GM18498 (cell line): ENCODE data around the gene RALGDS.
A peak's percentile ranks its signal among the peaks of the same experiment; 100 is the strongest.

Source experiments
- ATAC-seq: cut with Tn5 transposase; IDR thresholded peaks from one replicate; pipeline ENCODE4 v1.9.1; 2021; ENCODE audit warnings: mild to moderate bottlenecking, moderate library complexity; ENCODE audit not compliant: unreplicated experiment

The RALGDS gene

GRCh38 chr9:133151601-133152525 is 30.8 kb upstream of the RALGDS start:
- no peak for ATAC-seq

DNA sequence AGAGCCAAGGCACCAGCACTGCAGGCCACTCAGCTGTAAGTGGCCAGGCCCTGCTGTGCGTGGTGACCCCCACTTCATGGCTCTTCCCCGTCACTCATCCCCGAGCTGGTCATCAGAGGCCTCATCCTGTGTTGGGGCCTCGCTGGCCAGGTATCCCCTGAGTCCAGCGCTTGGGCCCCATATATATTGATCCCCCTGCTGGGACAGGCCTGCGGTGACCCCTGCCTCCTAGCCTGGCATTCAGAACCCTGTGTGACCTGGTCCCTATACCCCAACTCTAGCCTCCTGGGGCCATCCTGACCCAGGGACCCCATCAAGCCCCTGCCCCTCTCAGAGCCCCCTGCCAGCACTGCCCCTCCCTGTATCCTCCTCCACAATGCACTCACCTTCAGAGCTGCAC is 30.0 kb upstream of the RALGDS start:
- ATAC-seq = no peak

- peak; percentile 70 for ATAC-seq
Observed at GRCh38 chr9:133149130-133150015, 28.3 kb upstream of the RALGDS start.

- ATAC-seq = peak; percentile 0
Observed at GRCh38 chr9:133148199-133149129, 27.4 kb upstream of the RALGDS start.

DNA sequence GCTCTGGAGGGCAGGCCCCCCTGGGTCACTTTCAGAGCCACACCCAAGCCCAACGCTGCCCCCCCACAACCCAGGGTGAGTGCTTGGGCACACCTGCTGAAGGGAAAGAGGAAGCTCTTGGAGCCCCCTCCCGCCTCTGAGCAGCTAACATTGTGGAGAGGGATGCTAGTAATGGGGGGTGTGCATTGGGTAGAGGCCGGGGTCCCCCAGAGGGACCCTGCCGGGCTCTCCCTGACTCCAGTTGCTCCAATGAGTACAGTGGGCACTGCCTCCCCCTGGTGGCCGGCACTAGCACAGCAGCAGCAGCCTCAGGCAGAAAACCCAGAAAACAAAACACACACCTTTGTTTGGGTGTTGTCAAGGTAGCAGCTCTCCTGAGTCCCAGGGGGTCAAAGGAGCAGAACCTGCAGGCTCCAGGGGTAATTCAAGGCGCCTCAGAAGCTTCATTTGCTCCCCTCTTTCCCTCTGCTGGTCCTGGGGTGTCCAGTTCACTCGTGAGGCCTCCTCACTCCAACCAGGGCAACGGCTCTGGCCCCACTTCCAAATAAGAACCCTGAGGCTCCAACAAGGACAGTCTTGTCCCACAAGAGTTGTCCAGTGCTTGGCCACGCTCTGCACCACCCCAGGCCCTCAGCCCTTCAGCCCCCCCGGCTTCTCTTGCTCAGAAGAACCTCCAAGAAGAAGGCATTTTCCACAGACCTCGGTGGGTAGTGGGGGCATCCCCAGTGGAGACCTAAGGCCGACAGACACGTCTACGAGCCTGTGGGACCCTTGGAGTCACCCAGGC is 26.6 kb upstream of the RALGDS start:
- no peak for ATAC-seq

DNA sequence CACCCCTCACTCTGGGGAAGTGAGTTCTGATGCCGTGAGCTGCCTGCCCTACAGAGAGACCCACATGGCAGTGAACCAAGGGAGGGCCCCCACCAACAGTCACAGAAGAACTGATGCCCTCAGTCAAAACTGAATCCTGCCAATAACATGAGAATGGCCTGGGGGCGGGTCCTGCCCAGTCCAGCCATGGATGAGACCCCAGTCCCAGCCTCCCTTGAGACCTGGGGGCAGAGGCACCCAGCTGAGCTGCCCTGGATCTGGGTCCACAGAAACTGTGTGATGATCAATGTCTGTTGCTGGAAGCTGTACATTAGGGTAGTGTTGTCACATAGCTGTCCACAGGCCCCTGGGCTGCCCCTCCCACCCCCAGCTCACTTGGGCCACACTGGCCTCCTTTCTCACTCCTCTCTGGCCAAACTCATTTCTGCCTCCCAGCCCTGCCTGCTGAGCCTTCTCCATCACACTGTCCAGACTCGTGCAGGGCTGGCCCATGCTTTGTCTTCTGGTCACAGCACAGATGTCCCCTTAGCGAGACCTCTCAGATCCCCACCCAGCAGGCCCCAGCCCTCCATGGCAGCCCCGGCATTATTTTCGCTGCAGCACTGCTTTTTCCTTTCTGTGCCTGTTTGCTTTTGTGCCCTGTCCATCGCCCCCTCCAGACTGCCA is 25.8 kb upstream of the RALGDS start:
- ATAC-seq = no peak

GRCh38 chr9:133144904-133145851 is 24.1 kb upstream of the RALGDS start:
- no peak for ATAC-seq

- ATAC-seq = peak; percentile 41
Observed at GRCh38 chr9:133144142-133144903, 23.3 kb upstream of the RALGDS start.

DNA sequence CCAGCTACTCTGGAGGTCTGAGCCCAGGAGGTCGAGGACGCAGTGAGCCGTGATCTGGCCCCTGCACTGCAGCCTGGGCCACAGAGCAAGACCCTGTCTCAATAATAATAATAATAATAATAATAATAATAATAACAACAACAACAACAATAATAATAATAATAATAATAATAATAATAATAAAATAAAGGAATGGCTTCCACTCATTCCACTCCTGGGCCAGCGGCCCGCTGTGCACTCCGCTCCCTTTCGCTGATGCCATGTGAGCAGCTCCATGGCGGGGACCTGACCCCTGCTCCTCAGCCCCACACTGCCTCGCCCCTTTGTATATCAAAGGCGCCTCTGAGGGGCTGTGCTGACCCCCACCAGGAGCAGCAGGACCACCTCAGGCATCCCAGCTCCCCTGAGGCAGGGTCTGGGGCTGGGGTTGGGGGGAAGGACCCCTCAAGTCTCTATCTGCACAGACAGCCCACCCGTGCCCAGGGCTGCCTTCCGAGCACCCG is 22.6 kb upstream of the RALGDS start:
- no peak for ATAC-seq

DNA sequence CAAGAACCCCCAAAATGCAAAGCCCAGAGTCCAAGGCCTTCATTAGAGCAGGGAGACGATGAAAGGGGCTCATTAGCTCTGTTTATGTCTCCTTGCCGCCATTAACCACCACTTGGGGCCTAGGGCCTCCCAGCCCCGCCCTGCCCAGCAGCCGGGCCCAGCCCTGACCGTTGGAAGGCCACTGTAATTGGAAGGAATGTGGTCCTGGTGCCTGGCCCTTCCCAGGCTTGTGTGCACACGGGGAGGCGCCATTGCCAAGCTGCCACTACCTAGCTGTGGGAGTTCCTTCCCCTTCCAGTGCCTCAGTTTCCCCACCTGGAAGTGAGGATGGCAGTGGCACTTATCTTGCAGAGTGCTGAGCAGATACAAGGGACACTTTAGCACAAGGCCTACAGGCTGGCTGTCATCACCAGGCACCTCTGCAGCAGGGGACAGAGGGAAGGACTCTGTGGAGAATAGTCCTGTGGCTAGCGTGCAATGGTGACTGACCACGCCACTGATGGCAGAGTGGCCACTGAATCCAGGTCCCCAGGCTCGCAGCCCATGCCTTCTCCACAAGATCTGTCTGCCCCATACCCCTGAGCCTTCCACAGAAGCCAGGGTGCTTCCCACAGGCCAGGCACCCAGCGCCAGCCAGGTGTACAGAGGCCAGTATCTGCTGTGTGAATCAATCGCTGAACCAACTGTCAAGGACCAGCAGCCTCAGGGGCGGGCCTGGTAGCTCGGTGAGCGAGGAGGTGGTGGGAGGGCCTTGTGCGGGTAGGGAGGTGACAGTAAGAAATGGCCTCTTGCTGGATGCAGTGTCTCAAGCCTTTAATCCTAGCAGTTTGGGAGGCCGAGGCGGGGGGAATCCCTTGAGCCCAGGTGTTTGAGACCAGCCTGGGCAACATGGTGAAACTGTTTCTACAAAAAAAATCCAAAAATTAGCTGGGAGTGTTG is 21.9 kb upstream of the RALGDS start:
- no peak for ATAC-seq

DNA sequence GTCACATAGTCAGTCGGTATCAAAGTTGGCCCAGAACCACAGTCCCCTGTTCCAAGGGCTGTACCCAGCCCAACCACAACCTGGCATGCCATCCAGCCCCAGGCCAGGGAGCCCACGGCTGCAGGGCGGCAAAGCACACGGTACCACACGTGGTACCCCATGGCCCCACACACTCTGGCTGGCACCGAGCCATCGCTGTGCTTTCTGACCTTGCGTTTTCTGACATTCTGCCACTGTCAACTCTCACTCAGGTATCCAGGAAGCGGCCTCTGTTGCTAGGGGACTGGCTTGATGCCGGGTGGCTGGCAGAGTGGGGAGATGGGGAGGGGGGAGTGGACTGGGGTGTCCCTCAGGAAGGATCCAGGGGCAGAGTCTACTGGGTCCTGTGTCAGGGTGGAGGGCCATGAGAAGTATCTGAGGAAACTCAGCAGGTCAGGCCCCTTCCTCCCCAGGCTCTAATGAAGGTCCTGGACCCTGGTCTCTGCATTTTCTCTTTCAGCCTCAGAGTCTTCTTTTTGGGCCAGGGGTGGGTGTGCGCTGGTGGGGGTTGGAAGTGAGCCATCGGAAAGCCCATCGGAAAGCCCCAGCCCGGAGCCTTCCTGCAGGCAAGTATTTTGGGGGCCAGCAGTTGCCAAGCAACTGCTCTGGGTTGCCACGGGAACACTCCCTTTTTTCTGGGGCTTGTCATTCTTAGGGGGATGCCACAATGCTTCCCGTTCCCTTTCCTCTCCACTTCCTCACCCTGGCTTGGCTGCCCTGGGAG is 21.0 kb upstream of the RALGDS start:
- no peak for ATAC-seq

DNA sequence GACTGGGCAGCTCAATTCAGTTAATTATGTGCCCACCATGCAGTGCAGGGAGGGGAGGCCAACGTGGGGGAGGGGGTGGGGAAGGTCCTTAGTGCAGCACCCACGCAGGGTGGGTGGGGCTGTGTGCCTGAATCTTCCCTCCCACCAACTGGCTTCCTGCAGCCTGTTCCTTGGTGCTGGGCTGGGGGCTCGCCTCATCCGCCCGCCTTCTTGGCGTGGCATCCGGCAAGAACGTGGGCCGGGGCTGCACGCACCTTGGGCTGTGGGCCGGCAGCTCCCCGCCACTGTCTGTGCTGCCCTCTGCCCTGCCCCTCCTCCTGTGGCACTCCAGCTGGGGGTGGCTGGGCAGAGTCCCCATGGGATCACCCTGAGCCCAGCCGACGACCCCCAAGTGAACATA is 19.6 kb upstream of the RALGDS start:
- no peak for ATAC-seq

- ATAC-seq = no peak
Observed at GRCh38 chr9:133140174-133140505, 19.1 kb upstream of the RALGDS start.

DNA sequence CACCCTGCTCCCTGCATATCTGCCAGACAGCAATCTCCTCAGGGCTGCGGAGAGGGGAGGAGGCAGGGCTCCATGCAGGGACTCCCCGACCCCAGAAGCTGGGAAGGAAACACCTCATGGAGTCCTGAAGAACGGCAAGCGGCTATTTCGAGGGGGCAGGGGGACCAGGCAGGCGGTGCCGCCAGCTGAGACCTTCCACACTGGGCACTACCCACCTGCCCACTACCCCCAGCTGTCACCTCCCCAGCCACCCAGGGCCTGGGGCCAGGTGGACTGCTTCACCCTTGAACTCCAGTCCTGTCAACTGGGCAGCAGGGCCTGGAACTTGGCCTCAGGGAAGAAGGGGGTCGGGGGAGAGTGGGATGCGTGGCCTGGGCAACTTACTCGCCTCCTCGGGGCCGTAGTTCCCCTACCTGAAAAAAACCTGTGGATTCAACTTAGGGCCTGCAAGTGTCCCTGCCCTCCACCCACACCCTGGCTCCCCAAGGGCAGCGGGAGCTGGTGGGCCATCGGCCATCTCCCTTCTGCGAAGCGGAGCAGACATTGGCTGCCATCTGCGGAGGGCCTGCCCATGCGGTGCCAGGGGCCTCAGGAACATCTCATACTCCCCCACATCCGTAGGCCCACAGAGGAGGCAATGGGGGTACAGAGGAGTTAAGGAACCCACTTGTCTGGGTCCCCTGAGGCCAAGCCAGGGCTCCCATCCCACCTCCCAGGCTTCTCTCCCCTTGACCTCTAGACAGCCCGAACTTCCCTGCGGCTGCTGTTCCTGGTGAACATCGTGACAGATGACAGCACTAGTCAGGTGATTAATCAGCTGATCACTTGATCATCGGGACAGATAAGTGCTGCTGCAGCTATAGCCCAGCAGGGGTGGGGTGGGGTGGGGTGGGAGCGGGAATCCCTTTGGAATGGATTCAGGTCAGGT is 18.5 kb upstream of the RALGDS start:
- ATAC-seq = no peak
